PC-3 (cell line): Measurements from ENCODE around the gene LRSAM1.

Experiments used
- EZH2 ChIP-seq: fragments of 300-600 bp; sonication (generic); IDR thresholded peaks from one replicate; pipeline ENCODE4 v1.6.1; 2017; ENCODE audit warnings: antibody characterized with exemption, mild to moderate bottlenecking, low read length; ENCODE audit not compliant: unreplicated experiment
- EZH2phosphoT487 ChIP-seq: fragments of 300-600 bp; sonication (generic); IDR thresholded peaks from 2 replicates; pipeline ENCODE4 v1.6.1; 2018; ENCODE audit warnings: mild to moderate bottlenecking, antibody characterized with exemption, low read length, borderline replicate concordance
- TF ChIP-seq, protein P1 (sequence below): fragments of 300-600 bp; sonication (generic); conservative IDR thresholded peaks from 2 replicates; pipeline ENCODE4 v1.5.1; 2017; ENCODE audit warnings: antibody characterized with exemption, low read depth, mild to moderate bottlenecking, low read length

DNA sequence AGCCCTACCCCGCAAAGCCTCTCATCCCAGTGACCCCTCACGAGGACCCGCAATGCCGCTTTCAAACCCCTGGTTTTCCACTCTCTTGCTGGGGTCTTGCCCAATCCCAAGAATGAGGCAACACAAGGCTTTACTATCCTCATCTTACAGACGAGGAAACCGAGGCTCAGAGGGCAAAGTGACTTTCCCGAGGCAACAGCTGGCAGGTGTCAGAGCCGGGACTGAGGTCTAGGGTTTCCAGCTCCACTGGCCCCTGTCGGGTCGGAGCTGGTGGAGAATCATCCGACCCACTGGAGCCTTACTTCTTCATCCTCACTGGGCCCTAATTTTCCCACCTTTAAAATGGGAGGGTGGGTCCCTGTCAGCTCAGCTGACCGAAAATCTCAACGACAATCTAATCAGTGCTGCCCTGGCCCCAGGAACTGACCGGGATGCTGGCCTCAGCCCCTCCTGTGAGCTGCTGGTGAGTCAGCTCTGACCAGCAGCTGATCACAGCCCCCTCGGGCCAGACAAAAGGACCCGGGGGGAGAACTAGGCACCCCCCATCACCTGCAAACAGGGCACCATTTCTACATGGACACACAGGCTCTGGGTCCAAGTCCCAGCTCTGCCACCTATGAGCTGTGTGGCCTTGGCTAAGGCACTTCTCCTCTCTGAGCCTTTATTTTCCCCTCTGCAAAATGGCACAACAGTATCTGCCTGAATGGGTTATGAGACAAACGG lies 88.1 kb downstream of the LRSAM1 start:
- TF ChIP-seq, protein P1, sequence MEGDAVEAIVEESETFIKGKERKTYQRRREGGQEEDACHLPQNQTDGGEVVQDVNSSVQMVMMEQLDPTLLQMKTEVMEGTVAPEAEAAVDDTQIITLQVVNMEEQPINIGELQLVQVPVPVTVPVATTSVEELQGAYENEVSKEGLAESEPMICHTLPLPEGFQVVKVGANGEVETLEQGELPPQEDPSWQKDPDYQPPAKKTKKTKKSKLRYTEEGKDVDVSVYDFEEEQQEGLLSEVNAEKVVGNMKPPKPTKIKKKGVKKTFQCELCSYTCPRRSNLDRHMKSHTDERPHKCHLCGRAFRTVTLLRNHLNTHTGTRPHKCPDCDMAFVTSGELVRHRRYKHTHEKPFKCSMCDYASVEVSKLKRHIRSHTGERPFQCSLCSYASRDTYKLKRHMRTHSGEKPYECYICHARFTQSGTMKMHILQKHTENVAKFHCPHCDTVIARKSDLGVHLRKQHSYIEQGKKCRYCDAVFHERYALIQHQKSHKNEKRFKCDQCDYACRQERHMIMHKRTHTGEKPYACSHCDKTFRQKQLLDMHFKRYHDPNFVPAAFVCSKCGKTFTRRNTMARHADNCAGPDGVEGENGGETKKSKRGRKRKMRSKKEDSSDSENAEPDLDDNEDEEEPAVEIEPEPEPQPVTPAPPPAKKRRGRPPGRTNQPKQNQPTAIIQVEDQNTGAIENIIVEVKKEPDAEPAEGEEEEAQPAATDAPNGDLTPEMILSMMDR: no peak
- TF ChIP-seq EZH2: no peak
- no peak for TF ChIP-seq EZH2phosphoT487
